GM23248 (cell line): Measurements from ENCODE around the gene MEG3.

ENCODE experiments used
- EZH2 ChIP-seq: fragments of 200-600 bp; sonication (generic); IDR thresholded peaks from 2 replicates; pipeline ENCODE4 v1.6.1; 2018; ENCODE audit warnings: antibody characterized with exemption, mild to moderate bottlenecking; ENCODE audit not compliant: insufficient read depth, poor library complexity, severe bottlenecking
- EZH2phosphoT487 ChIP-seq: fragments of 200-600 bp; sonication (generic); IDR thresholded peaks from 2 replicates; pipeline ENCODE4 v1.6.1; 2018; ENCODE audit warnings: antibody characterized with exemption, moderate library complexity, mild to moderate bottlenecking, low read depth; ENCODE audit not compliant: insufficient read depth

- TF ChIP-seq EZH2 (no peak), EZH2phosphoT487 (no peak)
Measured at GRCh38 chr14:100819829-100820475, 6.0 kb upstream of the MEG3 start.
